ENCODE data around the gene FAM163B.
"Not testable (repeated sequence)": the region's sequence is repeated elsewhere in the genome, so short reads cannot be mapped to it uniquely, and the experiment has no call there.

FAM163B gene

DNA sequence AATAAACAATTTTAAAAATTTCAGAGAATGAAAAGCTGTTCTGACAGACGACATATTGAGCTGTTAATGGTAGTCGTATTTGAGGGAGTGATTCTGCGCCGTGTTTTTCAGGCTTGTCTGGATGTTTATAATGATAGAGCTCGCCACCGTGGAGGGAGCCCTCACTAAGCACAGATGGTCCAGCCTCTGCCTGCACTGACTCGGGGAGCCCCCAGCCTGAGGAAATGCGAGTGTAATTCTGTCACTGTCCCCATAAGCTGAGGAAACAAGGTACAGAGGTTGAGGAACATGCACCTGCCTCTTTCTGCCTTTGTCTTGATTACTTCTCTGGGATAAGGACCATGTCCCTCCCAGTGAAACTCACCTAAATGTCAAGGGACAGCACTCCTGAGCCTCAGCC, 19.6 kb upstream of the FAM163B start:
- Histone ChIP-seq H3K9ac (ENCODE audit: low read depth, low read length) (no peak overlapping the region), H3K36me3 (ENCODE audit: insufficient read depth, low read length) (no peaks in the 10 kb centered on the region), H3K9me3 (ENCODE audit: insufficient read depth, low read depth, low read length) (peaks cover 5% of the 10 kb centered on the region; the same call in 1 of the 2 replicates), H3K4me3 (ENCODE audit: low read length) (no peak overlapping the region), H3K27ac (ENCODE audit: low read depth, low read length) (no peak overlapping the region), H3K27me3 (ENCODE audit: insufficient read depth, low read length) (no peaks in the 10 kb centered on the region), H3K4me1 (ENCODE audit: insufficient read depth, low read length) (peaks cover 4% of the 10 kb centered on the region)
- whole genome bisulfite sequencing, result 91% methylated on average over 8 of the region's 8 CpGs

DNA sequence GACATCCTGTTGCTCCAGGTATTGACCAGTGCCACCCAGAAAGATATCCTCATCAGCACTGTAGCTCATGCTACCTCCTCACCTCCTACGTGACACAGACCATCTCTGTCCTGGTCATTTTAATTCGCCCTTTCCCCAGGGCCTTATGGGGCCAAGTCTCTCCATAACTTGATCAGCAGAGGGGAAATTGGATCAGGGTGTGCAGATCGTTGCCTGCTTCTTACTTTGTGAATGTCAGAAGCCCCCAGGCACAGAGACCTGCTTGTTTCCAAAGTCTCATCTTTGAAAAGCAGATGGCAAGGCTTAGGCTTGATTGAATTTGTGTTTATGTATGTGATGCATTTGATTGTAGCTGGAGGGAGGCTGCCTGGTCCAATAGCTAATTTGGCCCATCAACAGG, 18.2 kb upstream of the FAM163B start:
- Histone ChIP-seq H3K4me1 (ENCODE audit: insufficient read depth, low read length) (no peaks in the 10 kb centered on the region), H3K4me3 (ENCODE audit: low read length) (no peak overlapping the region), H3K9me3 (ENCODE audit: insufficient read depth, low read depth, low read length) (peaks cover 5% of the 10 kb centered on the region; the same call in 1 of the 2 replicates), H3K9ac (ENCODE audit: low read depth, low read length) (no peak overlapping the region), H3K36me3 (ENCODE audit: insufficient read depth, low read length) (no peaks in the 10 kb centered on the region), H3K27me3 (ENCODE audit: insufficient read depth, low read length) (no peaks in the 10 kb centered on the region), H3K27ac (ENCODE audit: low read depth, low read length) (no peak overlapping the region)
- 80% methylated on average over 3 of the region's 3 CpGs for WGBS

DNA sequence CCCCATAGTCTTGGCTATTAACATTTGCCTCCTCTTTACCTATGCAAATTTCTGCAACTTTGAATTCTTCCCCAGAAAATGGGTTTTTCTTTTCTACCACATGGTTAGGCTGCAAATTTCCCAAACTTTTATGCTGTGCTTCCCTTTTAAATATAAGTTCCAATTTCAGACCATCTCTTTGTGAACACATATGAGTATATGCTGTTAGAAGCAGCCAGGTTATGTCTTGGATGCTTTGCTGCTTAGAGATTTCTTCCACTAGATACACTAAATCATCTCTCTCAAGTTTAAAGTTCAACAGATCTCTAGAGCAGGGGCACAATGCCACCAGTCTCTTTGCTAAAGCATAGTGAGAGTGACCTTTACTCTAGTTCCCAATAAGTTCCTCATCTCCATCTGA, 16.8 kb upstream of the FAM163B start:
- H3K4me1 ChIP-seq (ENCODE audit: insufficient read depth, low read length); H3K9me3 ChIP-seq (ENCODE audit: insufficient read depth, low read depth, low read length); H3K27ac ChIP-seq (ENCODE audit: low read depth, low read length); H3K9ac ChIP-seq (ENCODE audit: low read depth, low read length); H3K4me3 ChIP-seq (ENCODE audit: low read length); H3K36me3 ChIP-seq (ENCODE audit: insufficient read depth, low read length); H3K27me3 ChIP-seq (ENCODE audit: insufficient read depth, low read length): not testable (repeated sequence)

DNA sequence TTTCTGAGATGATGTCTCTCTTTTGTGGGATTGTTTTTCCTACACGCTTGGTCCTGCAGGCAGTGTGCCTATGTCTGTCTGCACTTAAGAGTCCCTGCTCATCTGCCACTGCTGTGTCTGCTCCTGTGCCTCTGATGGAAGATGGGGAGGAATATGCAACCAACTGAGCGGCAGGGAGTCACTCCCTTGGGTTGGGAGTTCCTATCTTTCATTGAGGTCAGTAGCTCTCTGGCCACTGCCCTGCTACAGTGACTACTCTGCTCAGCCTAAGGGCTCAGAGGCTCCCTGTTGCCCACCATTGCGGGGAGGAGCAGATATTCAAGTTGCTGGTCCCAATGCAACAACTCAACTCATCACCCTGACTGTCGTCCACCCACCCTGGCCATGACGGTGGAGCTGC, 13.4 kb upstream of the FAM163B start:
- no peak overlapping the region for H3K27ac ChIP-seq (ENCODE audit: low read depth, low read length)
- no peak overlapping the region for H3K9ac ChIP-seq (ENCODE audit: low read depth, low read length)
- WGBS, result 66% methylated on average over 4 of the region's 5 CpGs
- peaks cover 5% of the 10 kb centered on the region; the same call in 1 of the 2 replicates for H3K9me3 ChIP-seq (ENCODE audit: insufficient read depth, low read depth, low read length)
- no peak overlapping the region for H3K4me3 ChIP-seq (ENCODE audit: low read length)
- H3K4me1 ChIP-seq (ENCODE audit: insufficient read depth, low read length), result no peaks in the 10 kb centered on the region
- no peaks in the 10 kb centered on the region for H3K27me3 ChIP-seq (ENCODE audit: insufficient read depth, low read length)
- no peaks in the 10 kb centered on the region for H3K36me3 ChIP-seq (ENCODE audit: insufficient read depth, low read length)

DNA sequence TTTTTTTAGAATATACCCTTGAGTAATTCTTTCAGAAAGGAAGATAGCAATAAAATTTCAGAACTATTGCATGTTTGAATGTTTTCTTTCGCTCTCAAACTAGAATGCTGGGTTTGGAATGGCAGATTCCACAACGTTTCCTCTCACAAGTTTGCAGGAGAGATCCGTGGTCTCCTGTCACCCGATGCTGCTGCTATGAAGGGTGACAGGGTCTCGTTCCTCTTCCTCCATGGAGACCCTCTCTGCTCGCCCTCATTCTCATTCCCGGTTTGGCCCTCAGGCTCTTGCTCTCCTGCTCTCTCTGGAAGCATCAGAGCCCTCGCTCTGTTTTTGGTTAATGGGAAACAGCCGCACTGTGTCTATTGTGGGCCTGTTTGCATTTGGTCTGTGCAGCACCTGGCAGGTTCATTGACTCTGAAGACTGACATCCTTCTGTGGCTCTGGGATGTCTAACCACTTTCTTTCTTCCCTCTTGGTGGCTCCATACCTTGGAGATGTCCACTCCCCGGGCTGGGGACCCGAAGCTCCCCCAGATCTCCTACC, 12.6 kb upstream of the FAM163B start:
- Histone ChIP-seq H3K4me1 (ENCODE audit: insufficient read depth, low read length) (no peaks in the 10 kb centered on the region), H3K27me3 (ENCODE audit: insufficient read depth, low read length) (no peaks in the 10 kb centered on the region), H3K9ac (ENCODE audit: low read depth, low read length) (no peak overlapping the region), H3K4me3 (ENCODE audit: low read length) (no peak overlapping the region), H3K9me3 (ENCODE audit: insufficient read depth, low read depth, low read length) (peaks cover 5% of the 10 kb centered on the region; the same call in 1 of the 2 replicates), H3K27ac (ENCODE audit: low read depth, low read length) (no peak overlapping the region), H3K36me3 (ENCODE audit: insufficient read depth, low read length) (no peaks in the 10 kb centered on the region)
- 92% methylated on average over 11 of the region's 11 CpGs for WGBS

DNA sequence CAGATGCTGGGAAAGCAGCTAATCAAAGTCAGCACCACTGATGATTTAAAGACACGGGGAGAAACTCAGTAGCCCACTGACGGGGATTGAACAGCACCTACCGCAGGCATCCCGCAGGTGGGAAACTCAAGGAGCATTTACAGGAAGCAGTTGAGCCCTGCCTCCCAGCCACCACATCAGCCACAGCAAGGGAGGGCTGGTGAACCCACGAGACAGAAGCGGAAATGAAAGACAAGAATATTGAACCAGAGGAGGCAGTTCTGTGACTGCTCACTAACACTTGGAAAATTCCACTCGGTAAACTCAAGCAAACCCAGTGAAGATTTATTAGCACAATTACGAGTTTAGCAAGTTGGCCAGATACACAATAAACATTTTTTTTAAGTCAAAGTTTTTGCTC, 10.6 kb upstream of the FAM163B start:
- no peaks in the 10 kb centered on the region for H3K9me3 ChIP-seq (ENCODE audit: insufficient read depth, low read depth, low read length)
- H3K27me3 ChIP-seq (ENCODE audit: insufficient read depth, low read length), result no peaks in the 10 kb centered on the region
- H3K4me3 ChIP-seq (ENCODE audit: low read length), result no peak overlapping the region
- H3K27ac ChIP-seq (ENCODE audit: low read depth, low read length), result no peak overlapping the region
- WGBS, result 67% methylated on average over 8 of the region's 8 CpGs
- no peak overlapping the region for H3K9ac ChIP-seq (ENCODE audit: low read depth, low read length)
- no peaks in the 10 kb centered on the region for H3K4me1 ChIP-seq (ENCODE audit: insufficient read depth, low read length)
- no peaks in the 10 kb centered on the region for H3K36me3 ChIP-seq (ENCODE audit: insufficient read depth, low read length)

DNA sequence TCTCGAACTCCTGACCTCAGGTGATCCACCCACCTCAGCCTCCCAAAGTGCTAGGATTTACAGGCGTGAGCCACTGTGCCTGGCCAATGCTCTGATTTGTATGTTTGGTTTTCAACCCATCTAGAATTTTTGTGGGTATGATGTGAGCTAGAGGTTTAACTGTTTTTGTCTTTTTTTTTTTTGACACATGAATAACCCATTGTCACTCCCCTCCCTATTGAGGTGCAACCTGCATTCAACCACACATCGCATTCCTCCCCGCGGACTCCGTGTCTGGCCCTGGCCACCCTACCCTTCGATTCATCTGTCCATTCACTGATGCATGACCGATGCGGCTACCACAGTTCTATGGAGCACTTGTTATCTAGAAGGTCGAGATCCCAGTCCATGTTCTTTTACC, 9.5 kb upstream of the FAM163B start:
- H3K27ac ChIP-seq (ENCODE audit: low read depth, low read length), result no peak overlapping the region
- 92% methylated on average over 10 of the region's 10 CpGs for WGBS
- no peaks in the 10 kb centered on the region for H3K27me3 ChIP-seq (ENCODE audit: insufficient read depth, low read length)

DNA sequence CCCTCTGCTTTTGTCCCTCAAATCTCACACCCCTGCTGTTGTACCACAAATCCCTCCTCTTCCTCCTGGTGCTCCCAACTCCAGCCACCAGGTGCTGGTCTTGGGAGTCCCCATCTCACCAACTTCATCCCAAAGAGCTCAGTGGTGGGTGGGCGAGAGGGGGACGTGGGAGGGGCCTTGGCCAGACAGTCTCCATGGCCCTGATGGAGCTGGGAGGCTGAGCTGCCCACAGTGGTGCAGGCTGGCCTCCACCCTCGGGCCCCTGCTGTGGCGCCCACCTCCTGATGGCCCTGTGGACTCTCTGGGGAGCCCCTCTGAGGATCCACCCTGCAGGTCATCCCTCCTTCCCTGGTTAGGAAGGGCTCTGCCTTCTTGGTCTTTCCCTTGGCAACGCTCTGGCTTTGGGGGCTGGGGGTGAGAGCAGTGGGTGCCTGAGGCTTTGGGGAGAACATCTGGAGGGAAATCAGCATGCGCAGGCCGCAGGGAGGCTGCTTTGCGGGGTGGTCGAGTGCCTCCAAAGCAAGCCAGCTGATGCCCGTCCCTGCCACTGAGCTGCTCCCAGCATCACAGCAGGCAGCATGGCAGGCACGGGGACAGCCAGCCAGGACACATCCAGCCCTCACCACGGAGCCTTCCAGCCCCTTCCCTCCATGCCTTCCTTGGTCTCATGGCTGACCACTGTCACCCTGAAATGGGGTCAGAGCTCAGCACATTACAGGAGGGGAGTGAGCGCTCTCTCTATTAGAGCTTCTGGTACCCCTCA, 7.6 kb upstream of the FAM163B start:
- Histone ChIP-seq H3K27me3 (ENCODE audit: insufficient read depth, low read length) (no peaks in the 10 kb centered on the region), H3K9me3 (ENCODE audit: insufficient read depth, low read depth, low read length) (no peaks in the 10 kb centered on the region), H3K36me3 (ENCODE audit: insufficient read depth, low read length) (no peaks in the 10 kb centered on the region), H3K4me3 (ENCODE audit: low read length) (no peak overlapping the region), H3K27ac (ENCODE audit: low read depth, low read length) (no peak overlapping the region), H3K4me1 (ENCODE audit: insufficient read depth, low read length) (no peaks in the 10 kb centered on the region), H3K9ac (ENCODE audit: low read depth, low read length) (no peak overlapping the region)
- WGBS, result 92% methylated on average over 13 of the region's 13 CpGs

More for the DNA sequence above, 9.5 kb upstream of the FAM163B start:
- no peak overlapping the region for H3K4me3 ChIP-seq (ENCODE audit: low read length)
- no peaks in the 10 kb centered on the region for H3K36me3 ChIP-seq (ENCODE audit: insufficient read depth, low read length)
- H3K9ac ChIP-seq (ENCODE audit: low read depth, low read length), result no peak overlapping the region
- H3K9me3 ChIP-seq (ENCODE audit: insufficient read depth, low read depth, low read length), result no peaks in the 10 kb centered on the region
- no peaks in the 10 kb centered on the region for H3K4me1 ChIP-seq (ENCODE audit: insufficient read depth, low read length)

DNA sequence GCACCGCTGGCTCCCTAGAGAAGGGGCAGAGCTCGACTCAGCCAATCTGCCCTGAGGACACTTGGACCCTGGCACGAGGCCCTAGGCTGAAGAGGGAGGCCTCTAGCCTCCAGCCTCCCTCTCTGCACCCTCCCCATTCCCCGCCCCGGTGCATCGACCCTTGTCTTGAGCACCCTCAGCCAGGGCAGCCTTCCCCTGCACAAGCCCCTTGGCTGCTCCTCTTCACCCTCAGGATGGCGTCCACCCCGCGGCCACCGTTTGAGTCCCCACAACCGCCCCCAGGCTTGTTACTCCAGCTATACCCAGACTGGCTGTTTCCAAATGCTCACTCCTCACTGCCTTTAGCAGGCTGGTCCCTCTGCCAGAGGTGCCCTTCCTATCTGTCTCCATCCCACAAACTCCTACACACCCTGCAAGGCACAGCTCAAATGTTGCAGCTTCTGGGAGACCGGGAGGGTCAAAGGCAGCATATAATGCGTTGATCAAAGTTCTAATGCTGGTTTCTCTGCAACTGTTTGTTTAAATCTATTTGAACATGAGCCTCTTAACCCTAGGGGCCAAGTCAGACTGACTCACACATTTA, 6.5 kb upstream of the FAM163B start:
- Histone ChIP-seq H3K36me3 (ENCODE audit: insufficient read depth, low read length) (no peaks in the 10 kb centered on the region), H3K27me3 (ENCODE audit: insufficient read depth, low read length) (0 out of 2 replicates have a peak, but pooled peaks cover 5% of the 10 kb centered on the region), H3K4me1 (ENCODE audit: insufficient read depth, low read length) (no peaks in the 10 kb centered on the region), H3K9me3 (ENCODE audit: insufficient read depth, low read depth, low read length) (no peaks in the 10 kb centered on the region), H3K27ac (ENCODE audit: low read depth, low read length) (no peak overlapping the region), H3K4me3 (ENCODE audit: low read length) (no peak overlapping the region), H3K9ac (ENCODE audit: low read depth, low read length) (no peak overlapping the region)
- 85% methylated on average over 13 of the region's 13 CpGs for WGBS

DNA sequence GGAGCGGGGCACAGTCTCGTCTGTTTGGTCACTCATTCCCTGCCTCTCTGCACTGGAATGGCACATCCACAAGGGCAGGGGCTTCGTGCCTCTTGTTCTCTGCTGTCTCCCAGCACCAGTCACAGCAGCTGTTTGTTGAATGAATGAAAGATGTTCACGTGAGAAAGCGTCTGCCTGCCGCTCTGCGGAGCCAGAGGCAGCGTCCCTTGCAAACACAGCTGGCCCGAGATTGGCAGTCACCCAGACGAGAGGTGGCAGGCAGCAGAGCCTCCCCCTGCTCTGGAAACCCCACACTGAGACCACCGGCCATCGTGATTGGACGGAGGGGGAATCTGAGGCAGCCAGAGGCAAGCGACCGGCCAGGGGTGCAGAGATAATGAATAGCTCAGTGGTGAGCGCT, 6.0 kb upstream of the FAM163B start:
- Histone ChIP-seq H3K4me3 (ENCODE audit: low read length) (no peak overlapping the region), H3K27ac (ENCODE audit: low read depth, low read length) (no peak overlapping the region), H3K9me3 (ENCODE audit: insufficient read depth, low read depth, low read length) (no peaks in the 10 kb centered on the region), H3K4me1 (ENCODE audit: insufficient read depth, low read length) (no peaks in the 10 kb centered on the region), H3K27me3 (ENCODE audit: insufficient read depth, low read length) (0 out of 2 replicates have a peak, but pooled peaks cover 7% of the 10 kb centered on the region), H3K9ac (ENCODE audit: low read depth, low read length) (no peak overlapping the region), H3K36me3 (ENCODE audit: insufficient read depth, low read length) (no peaks in the 10 kb centered on the region)
- 77% methylated on average over 16 of the region's 16 CpGs for WGBS

DNA sequence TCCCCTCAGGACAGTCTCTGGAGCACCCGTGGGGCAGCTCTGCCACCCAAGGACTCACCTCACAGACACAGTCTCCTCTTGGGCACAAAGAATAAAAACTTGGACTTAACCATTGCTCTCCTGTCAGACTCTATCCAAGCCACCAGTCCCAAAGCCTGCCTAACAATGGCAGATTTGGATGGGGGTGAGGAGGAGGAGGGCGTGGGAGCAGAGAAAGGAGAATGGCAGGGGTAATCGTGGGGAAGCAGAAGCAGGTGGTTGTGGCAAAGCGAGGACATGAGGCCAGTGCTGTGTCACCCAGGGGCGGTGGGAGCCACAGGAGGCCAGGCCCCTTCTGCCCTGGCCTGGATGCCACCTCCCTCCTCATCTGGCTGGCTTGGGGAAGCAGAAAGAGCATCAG, 5.5 kb upstream of the FAM163B start:
- Histone ChIP-seq H3K4me3 (ENCODE audit: low read length) (no peak overlapping the region), H3K36me3 (ENCODE audit: insufficient read depth, low read length) (no peaks in the 10 kb centered on the region), H3K27ac (ENCODE audit: low read depth, low read length) (no peak overlapping the region), H3K4me1 (ENCODE audit: insufficient read depth, low read length) (no peaks in the 10 kb centered on the region), H3K9me3 (ENCODE audit: insufficient read depth, low read depth, low read length) (no peaks in the 10 kb centered on the region), H3K9ac (ENCODE audit: low read depth, low read length) (no peak overlapping the region), H3K27me3 (ENCODE audit: insufficient read depth, low read length) (peaks cover 10% of the 10 kb centered on the region)
- WGBS, result 79% methylated on average over 5 of the region's 5 CpGs
